Progenitor cell of endocrine pancreas (in vitro differentiated cells): ENCODE data around the gene ARMC8. TPM values are rescaled to one million over a fixed set of nuclear protein-coding genes. Genes with fewer than 3 reads are reported as not detected.

ENCODE experiments used
- DNase-seq: peaks from one replicate; pipeline ENCODE4 v3.0.0; 2021; ENCODE audit warnings: low spot score; ENCODE audit not compliant: unreplicated experiment
- H3K27ac Mint-ChIP-seq: 2 replicates; pipeline ENCODE4 v1.8.0; 2021; ENCODE audit warnings: mild to moderate bottlenecking, moderate library complexity, mixed read lengths
- H3K27me3 Mint-ChIP-seq: 2 replicates; pipeline ENCODE4 v1.8.0; 2021; ENCODE audit warnings: mixed read lengths
- H3K36me3 Mint-ChIP-seq: 2 replicates; pipeline ENCODE4 v1.8.0; 2022; ENCODE audit warnings: mixed read lengths; ENCODE audit not compliant: insufficient read depth
- H3K4me1 Mint-ChIP-seq: 2 replicates; pipeline ENCODE4 v1.8.0; 2021; ENCODE audit warnings: low read depth, mixed read lengths
- H3K4me3 Mint-ChIP-seq: 2 replicates; pipeline ENCODE4 v1.8.0; 2021; ENCODE audit warnings: low read depth, mild to moderate bottlenecking, moderate library complexity, mixed read lengths
- H3K9me3 Mint-ChIP-seq: 2 replicates; pipeline ENCODE4 v1.8.0; 2021; ENCODE audit warnings: low read depth, mixed read lengths
- total RNA-seq: library from RNA; stranded (reverse); gene quantifications from 2 replicates; pipeline ENCODE4 v1.2.1, GENCODE V29; 2021
- TF ChIP-seq, protein P1 (sequence below): fragments of 200-600 bp; sonication (generic); IDR thresholded peaks from one replicate; pipeline ENCODE4 v1.5.0; 2021; ENCODE audit warnings: antibody characterized with exemption, mild to moderate bottlenecking; ENCODE audit not compliant: unreplicated experiment

ARMC8 gene
- total RNA-seq, 1 donor from 2014 or later, result 71.3 TPM

DNA sequence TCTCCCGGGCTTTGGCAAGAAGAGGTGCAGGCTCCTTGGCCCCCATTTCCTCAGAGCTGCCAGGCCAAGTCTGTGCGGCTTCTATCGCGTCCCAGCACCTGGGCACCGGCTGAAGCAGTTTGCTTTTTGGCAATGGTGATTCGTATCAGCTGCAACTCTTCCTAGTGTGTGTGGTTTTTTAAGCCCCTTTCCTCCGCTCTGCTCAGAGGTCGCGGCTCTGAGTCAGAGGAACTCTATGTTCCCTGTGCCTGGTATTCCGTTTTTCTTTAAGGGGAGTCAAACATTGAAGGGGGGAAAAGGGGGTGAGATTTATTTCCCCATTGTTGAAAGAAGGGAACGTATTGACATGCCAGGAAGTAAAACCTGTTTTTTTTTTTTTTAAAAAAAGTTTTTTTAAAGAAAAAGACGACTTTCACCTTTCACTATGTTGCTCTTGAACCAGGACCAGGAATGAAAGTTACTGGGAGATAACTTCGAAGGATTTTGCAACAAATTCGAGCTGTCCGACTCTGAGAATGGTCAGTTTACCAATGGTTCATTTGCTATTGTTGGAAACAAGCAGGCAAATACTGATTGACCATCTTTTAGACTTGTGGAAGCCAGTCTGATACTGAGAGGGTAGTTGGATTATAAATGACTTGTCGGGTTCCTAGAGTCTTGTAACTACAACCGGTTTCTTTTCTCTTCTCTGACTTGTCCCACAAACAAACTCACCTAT, 1.1 kb downstream of the ARMC8 start:
- TF ChIP-seq, protein P1, sequence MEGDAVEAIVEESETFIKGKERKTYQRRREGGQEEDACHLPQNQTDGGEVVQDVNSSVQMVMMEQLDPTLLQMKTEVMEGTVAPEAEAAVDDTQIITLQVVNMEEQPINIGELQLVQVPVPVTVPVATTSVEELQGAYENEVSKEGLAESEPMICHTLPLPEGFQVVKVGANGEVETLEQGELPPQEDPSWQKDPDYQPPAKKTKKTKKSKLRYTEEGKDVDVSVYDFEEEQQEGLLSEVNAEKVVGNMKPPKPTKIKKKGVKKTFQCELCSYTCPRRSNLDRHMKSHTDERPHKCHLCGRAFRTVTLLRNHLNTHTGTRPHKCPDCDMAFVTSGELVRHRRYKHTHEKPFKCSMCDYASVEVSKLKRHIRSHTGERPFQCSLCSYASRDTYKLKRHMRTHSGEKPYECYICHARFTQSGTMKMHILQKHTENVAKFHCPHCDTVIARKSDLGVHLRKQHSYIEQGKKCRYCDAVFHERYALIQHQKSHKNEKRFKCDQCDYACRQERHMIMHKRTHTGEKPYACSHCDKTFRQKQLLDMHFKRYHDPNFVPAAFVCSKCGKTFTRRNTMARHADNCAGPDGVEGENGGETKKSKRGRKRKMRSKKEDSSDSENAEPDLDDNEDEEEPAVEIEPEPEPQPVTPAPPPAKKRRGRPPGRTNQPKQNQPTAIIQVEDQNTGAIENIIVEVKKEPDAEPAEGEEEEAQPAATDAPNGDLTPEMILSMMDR, result no peak
- H3K4me3 Mint-ChIP-seq, result peak overlapping the region; percentile 89
- peaks cover 34% of the 10 kb centered on the region for H3K4me1 Mint-ChIP-seq

DNA sequence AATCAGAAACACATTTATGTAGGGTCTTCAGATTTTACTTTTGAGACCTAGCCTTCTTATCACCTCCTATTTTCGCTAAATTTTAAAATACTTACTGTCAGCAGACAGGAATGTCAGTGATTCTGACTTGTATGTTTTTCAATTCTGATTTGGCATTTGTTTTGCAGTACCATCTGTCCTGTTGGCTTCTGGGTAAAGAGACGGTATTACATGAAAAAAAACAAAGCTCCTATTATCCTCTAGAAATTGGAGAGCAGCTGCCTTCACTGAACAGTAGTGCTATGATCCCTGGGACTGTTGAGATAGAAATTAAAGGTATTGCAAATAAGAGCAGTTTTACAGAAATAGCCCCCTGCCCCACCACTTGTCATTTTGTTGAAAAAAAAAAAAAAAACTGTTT, 8.4 kb downstream of the ARMC8 start:
- no peak overlapping the region for H3K27ac Mint-ChIP-seq
- TF ChIP-seq, protein P1, result no peak
- H3K9me3 Mint-ChIP-seq, result peaks cover 4% of the 10 kb centered on the region
- H3K4me3 Mint-ChIP-seq, result no peak overlapping the region
- no peak for DNase-seq
- peaks cover 11% of the 10 kb centered on the region for H3K36me3 Mint-ChIP-seq
- H3K4me1 Mint-ChIP-seq, result peaks cover 6% of the 10 kb centered on the region
- no peaks in the 10 kb centered on the region for H3K27me3 Mint-ChIP-seq

More for the DNA sequence above, 1.1 kb downstream of the ARMC8 start:
- Mint-ChIP-seq H3K27ac (peak overlapping the region; percentile 100), H3K27me3 (peaks cover 6% of the 10 kb centered on the region), H3K36me3 (peaks cover 13% of the 10 kb centered on the region), H3K9me3 (peaks cover 4% of the 10 kb centered on the region)
- DNase-seq, result no peak

DNA sequence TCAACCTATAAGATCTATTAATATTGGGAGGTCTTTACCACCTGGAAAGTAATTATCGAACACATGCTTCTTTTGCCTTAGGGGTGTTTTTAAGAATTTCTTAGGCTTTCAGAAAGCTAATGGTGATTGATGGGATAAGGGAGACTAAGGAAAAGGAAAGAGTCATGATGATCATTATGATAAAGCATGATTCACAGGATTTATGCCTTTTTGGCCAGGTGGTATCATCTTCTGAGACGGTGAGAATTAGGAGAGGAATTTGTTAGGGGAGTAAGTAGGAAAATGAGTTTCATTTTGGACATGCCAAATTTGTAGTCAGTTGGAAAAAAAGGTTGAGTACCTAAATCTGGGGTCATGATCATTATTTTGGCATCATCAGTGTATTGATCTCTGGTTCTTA, 8.9 kb downstream of the ARMC8 start:
- H3K36me3 Mint-ChIP-seq, result peaks cover 8% of the 10 kb centered on the region
- no peaks in the 10 kb centered on the region for H3K27me3 Mint-ChIP-seq
- TF ChIP-seq, protein P1, result no peak
- H3K9me3 Mint-ChIP-seq, result peaks cover 4% of the 10 kb centered on the region
- H3K27ac Mint-ChIP-seq, result no peak overlapping the region
- DNase-seq, result no peak
- H3K4me3 Mint-ChIP-seq, result no peak overlapping the region
- peaks cover 4% of the 10 kb centered on the region for H3K4me1 Mint-ChIP-seq

DNA sequence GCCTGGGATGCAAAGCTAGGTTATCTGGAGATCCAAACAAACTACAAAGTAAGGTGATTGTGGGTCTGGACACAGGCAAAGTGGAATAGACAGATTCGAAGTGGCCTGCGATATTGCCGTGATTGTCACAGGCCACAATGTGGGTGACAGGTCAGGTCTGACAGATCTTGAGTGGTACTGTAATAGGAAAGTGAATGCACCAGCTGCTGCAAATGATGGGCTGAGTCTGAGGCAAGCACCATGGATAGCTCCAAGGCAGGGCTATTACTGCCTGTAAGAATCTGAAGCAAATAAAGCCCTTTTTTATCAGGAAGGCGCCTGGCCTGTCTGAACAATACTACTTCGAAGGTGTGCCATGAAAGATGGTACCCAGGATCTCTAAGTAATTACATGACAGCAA, 10.0 kb downstream of the ARMC8 start:
- H3K36me3 Mint-ChIP-seq, result peaks cover 3% of the 10 kb centered on the region
- no peak overlapping the region for H3K4me3 Mint-ChIP-seq
- no peaks in the 10 kb centered on the region for H3K9me3 Mint-ChIP-seq
- H3K27me3 Mint-ChIP-seq, result no peaks in the 10 kb centered on the region
- H3K27ac Mint-ChIP-seq, result no peak overlapping the region
- peaks cover 2% of the 10 kb centered on the region for H3K4me1 Mint-ChIP-seq
- TF ChIP-seq, protein P1, result no peak
- DNase-seq, result peak; percentile 52

DNA sequence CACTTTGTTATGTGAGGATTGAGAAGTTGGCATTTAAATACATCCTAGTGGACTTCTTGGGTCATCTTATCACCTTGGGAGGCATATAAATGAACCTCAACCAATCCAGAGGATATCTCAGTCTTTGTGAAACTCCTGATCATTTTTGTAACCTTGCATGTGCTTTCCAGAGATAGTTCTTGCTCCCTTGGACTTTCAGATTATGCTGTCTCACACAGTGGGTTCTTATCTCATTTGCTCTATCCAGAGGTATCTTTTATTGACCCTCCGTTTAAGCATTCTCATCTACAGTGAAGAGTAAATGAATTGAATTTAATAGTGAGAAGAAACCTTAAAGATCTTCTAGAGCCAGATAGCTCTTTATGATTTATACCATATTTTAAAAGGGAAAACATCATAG, 10.4 kb downstream of the ARMC8 start:
- Mint-ChIP-seq H3K4me3 (no peak overlapping the region), H3K9me3 (no peaks in the 10 kb centered on the region), H3K4me1 (peaks cover 2% of the 10 kb centered on the region), H3K36me3 (peaks cover 3% of the 10 kb centered on the region), H3K27me3 (no peaks in the 10 kb centered on the region), H3K27ac (no peak overlapping the region)
- DNase-seq, result no peak
- TF ChIP-seq, protein P1, result no peak
